Measurements from ENCODE around the gene TNPO2.

DNA sequence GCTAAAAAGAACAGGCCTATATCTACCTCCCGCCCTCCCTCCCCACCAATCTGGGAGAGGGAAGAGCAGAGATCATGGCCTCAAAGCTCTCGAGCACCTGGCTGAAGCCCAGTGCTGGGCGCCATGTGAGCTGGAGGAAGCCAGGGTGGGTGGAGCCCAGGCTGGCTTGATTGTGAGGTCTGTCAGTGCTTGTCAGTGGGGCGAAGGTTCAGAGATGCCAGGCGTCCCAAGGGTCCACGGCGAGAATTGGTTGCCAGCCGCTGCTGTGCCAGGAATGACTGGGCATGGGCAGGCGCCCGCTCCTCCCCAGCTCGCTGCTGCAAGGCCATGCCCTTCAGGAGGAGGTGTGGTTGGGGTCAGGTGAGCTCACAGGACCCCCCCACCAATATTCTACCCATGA, 39.4 kb upstream of the TNPO2 start:
- TF ChIP-seq SIN3A (IDR thresholded peaks at IDR 0.05; ENCODE audit: borderline replicate concordance, low read depth, low read length) (no peak), ZSCAN31 (CRISPR knock-in tag; IDR thresholded peaks at IDR 0.05; ENCODE audit: low read depth) (no peak), MIER2 (CRISPR knock-in tag; IDR thresholded peaks at IDR 0.05) (no peak)
